Amniotic epithelial cell (primary cell): ENCODE results near the gene RPTOR.

ENCODE experiments used
- DNase-seq: peaks from one replicate; pipeline ENCODE4 v3.0.0-alpha.2; 2010; ENCODE audit warnings: low read depth

Gene RPTOR

DNA sequence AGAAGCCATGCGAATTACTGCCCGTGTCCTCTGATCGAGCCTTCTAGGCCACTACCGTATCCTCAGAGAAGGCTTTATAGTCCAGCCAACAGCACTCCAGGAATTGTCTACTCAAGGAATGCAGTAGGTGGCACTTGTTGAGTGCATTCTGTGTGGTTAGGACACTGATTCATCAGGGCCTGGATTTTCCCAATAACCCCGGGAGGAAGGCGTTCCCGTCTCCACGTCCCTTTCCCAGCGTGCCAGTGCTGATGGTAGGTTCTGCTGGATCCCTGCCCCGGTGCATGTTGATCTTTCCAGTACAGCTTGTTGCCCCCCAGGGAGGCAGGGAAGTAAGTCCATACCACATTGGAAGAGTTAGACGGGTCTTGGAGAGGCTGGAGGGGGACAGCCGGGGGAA is 122.2 kb downstream of the RPTOR start:
- no peak for DNase-seq

GRCh38 chr17:80667462-80668277 is 123.0 kb downstream of the RPTOR start:
- no peak for DNase-seq

DNA sequence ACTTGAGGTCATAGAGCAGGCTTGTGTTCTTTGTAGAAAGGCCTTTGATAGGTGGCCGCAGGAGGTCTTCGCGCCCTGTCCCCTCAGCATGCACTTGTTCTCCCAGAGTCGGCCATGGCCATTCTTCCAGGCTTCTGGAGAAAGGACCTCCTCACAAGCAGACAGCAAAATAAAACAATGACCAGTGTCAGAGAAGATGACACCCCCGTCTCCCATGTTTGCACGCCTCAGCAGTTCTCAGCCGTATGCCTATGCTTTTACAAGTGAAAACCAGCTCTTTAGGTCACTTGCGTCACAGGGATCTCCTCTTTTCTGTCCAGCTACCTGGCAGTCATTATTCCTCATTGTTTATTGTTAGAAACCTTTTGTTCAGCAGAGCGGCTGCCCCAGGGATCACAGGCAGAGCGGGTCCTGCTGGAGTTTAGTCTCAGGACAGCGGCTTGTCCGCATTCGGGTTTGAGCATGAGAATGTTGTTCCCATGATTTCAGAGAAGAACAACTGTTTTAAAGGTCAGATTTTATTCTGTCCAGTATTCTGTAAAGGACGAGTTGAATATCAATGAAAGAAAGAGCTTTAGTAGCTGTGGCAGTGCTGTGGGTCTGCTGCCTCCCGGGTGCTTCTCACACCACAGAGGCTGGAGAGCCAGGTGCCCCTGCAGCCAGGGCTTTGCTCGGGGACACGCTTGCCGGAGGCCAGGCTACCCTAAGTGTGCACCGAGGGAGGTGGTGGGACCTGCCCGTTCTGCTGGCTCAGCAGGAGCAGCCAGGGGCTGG is 123.9 kb downstream of the RPTOR start:
- no peak for DNase-seq

GRCh38 chr17:80671039-80671824 is 126.6 kb downstream of the RPTOR start:
- DNase-seq: no peak

DNA sequence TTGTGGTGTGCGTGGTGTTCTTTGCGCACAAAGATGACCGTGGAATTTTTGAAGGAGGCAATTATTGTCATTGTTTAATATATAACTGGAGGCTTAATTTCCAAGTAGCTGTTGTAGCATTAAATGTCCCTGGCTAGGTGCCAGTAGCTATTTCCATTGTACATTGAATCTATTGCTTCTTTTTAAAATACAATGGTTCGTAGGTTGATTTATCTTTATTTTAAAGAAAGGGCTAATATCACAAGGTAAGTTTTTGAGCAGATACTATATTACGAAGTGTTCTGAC is 127.1 kb downstream of the RPTOR start:
- DNase-seq: no peak

DNA sequence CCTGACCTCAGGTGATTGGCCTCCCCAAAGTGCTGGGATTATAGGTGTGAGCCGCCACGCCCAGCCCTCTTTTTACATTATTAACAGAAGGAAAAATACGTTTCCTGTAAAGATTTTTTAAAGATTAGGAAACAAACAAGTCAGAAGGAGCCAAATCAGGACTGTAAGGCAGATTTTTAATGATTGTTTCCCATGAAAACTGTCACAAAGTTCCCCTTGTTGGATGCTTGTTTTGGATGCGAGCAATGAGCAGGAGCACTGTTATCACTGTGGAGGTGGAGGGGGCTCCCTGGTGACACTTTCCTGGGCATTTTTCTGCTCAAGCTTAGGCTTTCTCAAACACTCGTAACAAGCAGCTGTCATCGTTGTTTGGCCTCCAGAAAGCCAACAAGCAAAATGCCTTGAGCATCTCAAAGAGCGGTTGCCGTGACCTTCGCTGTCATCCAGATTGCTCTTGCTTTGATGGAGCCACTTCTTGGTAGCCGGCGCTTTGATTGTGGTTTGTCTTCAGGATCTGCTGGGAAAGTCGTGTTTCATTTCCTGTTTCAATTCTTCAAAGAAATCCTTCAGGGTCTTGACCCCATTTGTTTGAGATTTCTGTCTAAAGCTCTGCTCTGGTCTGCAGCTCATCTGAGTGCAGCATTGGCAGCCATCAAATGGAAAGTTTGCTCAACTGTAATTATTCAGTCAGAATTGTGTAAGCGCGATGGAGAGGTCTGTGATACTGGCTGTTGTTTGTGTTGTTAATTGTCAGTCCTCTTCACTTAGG is 128.7 kb downstream of the RPTOR start:
- DNase-seq: peak; percentile 52

DNA sequence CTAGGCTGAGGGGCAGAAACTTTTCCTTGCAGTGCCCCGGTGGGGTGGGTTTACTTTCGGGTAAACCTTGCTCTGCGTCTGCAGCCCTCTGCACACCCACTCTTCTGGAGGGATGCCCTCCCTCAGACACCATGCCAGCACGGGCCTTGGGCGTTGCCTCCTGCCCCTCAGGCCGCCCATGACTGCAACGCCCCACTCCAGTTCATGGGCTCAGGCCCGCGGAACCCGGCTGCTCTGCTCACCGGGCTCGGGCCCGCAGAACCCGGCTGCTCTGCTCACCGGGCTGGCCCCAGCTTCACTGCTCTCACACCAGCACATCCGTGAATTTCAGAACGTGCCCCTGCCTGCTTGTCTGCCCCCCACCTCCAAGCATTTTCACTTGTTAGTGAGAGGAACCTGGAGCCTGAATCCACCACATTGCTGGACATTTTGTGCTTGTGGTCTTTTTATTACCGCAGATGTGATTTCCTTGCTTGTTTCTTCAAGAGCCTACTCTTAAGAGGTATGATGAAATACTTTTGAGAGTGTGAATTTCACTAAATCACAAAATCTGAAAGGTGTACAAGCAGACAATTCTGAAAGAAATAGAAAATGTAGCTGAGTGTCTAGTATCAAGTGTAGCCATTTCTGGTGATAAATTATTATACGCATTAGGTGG is 130.9 kb downstream of the RPTOR start:
- DNase-seq: peak; percentile 64

GRCh38 chr17:80676096-80676466 is 131.4 kb downstream of the RPTOR start:
- no peak for DNase-seq

- DNase-seq: no peak
Measured at GRCh38 chr17:80676564-80676963, 131.9 kb downstream of the RPTOR start.

DNA sequence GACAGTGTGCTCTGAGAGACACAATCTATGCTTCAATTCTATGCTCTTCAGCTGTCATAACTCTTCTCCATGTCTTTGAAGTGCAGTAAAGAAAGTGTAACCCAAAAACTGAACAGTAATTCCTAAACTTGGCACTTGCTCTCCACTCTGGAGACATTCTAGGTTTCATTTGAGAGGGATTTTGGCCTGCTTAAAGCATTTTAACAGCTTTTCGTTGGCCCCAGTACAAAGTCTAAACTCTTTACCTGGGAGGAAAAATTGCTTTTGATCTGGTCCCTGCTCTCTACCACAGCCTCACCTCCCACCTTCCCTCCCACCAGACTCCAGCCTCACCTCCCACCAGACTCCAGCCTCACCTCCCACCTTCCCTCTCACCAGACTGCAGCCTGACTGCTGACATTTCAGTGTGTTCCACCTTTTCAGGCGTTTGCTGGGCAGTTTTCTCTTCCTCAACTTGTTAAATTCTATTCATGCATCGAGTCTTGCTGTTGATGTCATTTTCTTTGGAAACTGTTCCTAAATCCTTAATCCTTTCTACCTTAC is 132.6 kb downstream of the RPTOR start:
- no peak for DNase-seq

DNA sequence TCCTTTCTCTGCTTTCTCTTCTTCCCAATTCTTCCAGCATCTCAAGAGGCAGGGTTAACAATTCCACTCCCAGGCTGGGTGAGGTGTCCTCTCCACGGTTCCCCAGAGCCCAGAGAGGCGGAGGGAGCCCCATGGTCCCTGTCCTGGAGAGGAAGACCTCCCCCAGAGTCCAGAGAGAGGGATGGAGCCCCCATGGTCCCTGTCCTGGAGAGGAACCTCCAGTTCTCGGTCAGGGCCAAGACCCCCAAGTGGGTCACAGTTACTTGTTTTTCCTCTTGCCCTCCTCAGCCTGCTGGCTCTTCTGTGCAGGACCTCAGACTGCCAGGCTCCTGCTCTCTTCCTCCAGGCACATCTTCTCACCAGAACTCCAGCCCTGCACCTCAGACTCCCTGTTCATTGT is 135.2 kb downstream of the RPTOR start:
- DNase-seq: no peak

DNA sequence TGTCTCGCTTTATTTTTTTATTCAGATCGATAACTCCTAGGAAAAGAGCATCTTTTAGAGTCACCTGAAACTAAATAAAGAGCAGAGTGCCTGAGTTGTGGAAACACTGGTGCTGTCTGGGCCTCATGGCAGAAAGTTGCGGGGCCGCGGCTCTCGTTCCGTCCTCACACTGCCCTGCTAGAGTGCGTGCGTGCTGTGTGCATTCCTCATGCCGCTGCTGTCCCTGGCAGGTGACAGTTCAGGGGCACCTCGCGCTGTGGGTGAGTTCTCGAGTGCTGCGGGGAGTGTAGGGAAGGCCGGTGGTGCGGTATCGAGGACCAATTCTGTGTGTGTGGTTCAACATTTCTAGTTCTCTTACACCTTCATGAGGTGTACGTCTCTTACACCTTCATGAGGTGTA is 136.6 kb downstream of the RPTOR start:
- DNase-seq: no peak

- no peak for DNase-seq
Measured at GRCh38 chr17:80682372-80682771, 137.7 kb downstream of the RPTOR start.

DNA sequence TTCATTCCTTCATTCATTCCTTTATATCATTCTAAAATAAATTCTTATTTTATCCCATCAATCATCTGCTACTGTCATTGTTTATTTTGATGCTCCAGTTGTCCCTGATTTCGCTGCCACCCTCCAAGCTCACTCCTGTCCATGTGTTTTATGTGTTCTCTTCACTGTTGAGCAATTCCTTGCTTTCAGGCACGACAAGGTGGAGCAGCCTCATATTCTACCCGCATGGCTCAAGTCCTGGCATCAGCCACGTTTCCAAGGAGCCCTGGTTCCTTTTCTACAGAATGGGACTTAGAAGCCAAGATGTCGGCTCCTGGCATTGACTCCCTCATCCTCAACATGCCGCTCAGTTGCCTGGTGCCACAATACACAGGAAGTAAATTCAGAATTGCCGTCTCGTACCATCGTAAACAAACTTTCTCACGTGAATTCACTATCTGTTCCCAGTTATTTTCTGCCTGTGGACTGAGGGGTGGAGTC is 139.0 kb downstream of the RPTOR start:
- no peak for DNase-seq

DNA sequence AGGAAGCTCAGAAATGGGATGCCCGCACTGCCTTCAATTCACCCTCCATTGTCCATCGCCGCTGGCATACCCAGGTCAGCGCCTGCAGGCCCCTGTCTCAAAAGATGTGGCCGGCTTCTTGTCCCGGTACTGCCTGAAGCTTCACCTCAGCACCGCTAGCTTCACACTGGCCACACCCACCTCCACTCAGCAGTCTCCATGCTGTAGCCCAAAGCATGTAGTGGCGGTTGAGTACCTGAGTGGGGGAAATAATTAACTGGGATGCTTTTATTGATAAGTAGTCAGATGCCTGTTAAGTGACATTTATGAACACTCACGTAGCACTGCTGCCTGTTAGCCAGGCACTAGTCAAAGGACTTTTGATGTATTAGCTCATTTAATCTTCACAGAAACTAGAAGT is 143.2 kb downstream of the RPTOR start:
- no peak for DNase-seq

DNA sequence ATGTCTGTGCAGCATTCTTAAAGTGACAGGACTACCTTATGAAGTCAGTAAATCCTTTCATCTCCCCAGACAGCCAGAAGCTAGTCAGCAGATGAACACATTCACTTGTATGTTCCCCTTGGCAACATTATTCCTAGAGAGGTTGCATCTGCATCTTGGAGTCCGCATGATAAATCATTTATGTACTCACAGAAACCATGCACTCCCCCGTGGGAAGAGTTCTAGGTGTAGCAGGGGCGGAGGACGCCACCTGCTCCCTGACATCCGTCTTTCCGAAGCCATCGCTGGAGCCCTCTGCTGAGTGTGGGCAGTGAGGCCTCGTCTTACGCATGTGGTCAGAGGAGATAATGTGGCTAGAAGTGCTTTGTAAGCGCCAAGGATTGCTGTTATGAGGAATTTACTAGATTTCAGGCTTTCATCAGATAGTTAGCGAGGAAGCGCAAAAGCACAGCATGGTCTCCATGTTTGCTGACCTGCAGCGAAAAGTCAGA is 144.5 kb downstream of the RPTOR start:
- peak; percentile 73 for DNase-seq

GRCh38 chr17:80691784-80692183 is 147.1 kb downstream of the RPTOR start:
- DNase-seq: no peak

GRCh38 chr17:80692931-80693467 is 148.4 kb downstream of the RPTOR start:
- DNase-seq: no peak

GRCh38 chr17:80693511-80693910 is 148.9 kb downstream of the RPTOR start:
- DNase-seq: no peak

DNA sequence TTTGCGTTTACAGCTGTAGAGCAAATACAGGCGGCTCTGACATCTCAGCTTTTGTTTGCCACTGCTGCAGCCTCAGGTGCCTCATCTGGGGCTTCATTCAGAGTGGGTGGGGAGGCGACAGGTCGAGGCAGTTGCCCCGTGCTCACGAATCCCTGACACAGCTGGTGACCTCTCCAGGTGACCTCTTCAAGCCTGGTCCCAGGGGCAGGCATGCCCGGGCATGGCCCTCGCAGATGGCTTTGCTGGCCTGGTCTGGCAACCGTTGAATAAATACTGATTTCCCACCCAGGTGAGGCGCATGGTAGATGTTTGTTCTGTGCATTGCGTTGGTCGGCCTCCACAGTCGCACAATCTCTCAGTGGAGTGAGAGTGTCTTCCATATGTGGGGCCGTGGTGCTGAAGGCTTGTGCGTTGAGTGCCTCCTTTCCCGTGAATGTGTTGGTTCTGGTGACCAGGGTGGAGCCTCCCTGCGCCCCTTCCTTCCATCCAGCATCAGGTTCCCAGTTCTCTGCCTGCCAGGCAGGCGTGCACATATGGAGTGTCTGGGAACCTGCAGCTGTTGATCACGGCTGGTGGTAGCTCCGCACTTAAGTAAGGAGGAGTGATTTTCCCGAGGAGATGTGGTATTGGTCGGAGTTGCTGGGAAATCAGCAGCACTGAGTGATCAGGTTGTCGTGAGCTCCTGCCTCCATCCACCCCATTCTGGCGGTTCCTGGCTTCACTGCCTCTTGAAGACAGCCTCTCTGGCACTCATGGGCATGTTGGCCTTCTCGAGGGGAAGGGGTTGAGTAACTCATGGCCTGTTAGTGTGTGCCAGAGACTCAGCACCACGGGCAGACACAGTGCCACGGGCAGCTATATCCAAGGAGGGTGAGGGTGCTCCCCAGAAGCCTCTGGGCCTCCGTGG is 149.7 kb downstream of the RPTOR start:
- no peak for DNase-seq
